ENCODE data around the gene DNAJA4.

The DNAJA4 gene

DNA sequence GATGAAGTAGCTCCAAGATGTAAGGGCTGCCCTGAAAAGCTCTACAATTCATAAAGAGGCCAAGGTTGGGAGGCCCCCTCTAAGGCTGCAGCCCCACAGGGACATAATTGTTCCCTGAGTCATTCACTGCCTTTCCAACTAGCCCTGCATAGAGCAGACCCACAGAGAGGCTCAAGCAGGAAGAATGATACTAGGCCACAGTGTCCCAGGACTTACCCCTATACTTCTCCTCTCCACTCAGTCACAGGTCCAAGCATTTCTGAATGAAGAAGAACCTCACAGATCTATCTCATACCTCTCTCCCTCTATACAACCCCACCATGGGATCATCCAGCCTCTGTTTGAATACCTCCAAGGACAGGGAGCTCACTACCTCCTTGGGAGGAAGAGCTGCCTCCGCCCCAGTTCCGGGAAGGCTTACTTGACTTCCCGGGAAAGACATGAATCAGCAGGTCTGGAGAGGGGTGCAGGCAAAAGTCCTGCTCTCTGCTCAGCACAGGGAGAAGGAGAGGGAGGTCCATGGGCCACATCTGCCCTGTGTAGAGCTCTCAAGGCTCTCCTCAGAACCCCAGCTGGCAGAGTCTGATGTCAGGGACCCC is 41.9 kb downstream of the DNAJA4 start:
- no peak for DNase-seq (ENCODE audit: extremely low read depth, low read depth)
- TF ChIP-seq, protein P1, sequence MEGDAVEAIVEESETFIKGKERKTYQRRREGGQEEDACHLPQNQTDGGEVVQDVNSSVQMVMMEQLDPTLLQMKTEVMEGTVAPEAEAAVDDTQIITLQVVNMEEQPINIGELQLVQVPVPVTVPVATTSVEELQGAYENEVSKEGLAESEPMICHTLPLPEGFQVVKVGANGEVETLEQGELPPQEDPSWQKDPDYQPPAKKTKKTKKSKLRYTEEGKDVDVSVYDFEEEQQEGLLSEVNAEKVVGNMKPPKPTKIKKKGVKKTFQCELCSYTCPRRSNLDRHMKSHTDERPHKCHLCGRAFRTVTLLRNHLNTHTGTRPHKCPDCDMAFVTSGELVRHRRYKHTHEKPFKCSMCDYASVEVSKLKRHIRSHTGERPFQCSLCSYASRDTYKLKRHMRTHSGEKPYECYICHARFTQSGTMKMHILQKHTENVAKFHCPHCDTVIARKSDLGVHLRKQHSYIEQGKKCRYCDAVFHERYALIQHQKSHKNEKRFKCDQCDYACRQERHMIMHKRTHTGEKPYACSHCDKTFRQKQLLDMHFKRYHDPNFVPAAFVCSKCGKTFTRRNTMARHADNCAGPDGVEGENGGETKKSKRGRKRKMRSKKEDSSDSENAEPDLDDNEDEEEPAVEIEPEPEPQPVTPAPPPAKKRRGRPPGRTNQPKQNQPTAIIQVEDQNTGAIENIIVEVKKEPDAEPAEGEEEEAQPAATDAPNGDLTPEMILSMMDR (IDR thresholded peaks at IDR 0.05; ENCODE audit: low read depth, low read length): no peak

DNA sequence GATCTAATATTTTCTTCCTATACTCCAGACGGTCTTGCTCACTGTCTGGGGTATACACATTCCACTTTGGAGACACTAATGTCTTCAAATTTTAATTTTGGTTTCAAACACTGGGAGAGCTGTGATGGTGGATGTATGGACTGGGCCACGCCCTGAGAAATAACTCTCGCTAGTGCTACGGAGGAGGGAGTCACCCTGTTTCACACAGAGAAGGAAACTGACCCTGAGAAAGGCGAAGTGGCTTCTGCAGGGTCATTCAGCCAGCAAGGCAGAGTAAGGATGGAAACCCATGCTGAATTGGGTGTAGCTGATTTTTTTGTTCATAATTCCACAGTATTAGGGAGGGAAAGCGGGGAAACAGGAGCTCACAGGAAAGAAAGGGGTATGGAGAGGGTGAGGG is 43.6 kb downstream of the DNAJA4 start:
- TF ChIP-seq, protein P1 (IDR thresholded peaks at IDR 0.05; ENCODE audit: low read depth, low read length): no peak
- DNase-seq (ENCODE audit: extremely low read depth, low read depth): no peak

DNA sequence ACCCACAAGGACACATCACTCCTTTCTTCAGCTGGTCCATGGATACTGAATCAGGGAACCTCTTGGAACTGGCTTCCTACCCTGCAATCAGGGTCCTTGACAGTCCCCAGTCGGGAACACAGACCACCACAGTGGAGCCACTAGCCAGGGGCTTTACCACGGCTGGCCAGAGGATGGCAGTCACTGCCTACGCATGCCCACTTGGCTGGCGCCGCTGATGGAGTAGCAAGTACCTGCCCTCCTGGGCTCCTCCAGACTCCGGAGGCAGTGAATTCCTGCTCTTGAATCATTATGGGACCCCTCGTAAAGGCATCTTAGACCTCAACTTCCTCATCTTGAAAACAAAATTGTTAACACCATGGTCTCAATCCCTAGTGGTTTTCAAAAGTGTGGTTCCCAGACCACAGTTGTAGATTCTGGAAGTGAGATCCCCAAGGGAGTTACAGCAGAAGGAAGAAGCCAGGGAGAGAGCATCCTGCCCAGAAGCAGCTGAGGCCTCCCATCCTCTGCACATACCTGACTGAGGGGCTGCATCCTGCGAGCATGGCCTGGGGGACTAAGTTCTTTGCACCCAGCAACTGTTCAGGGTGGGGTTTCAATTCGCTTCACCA is 44.2 kb downstream of the DNAJA4 start:
- TF ChIP-seq, protein P1 (IDR thresholded peaks at IDR 0.05; ENCODE audit: low read depth, low read length): peak; percentile 97
- peak; percentile 34 for DNase-seq (ENCODE audit: extremely low read depth, low read depth)

DNA sequence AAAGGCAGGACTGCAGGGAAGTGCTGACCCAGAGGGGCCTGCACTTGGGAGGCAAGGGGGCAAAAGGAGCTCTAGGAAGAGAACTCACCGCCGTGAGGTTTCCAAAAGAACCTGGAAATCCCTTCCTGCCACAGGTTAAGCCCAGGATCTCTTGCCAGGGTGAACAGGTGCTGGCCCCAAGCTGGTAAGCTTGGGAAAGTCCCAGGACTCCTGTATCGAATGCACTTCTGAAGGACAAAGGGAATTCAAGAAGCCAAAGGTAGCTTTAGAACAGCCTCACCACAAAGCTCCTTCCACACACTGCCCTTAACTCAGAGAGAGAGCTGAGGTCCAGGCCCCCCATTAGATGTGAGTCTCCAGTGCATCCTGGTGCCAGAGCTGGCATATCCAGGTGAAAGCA is 46.9 kb downstream of the DNAJA4 start:
- TF ChIP-seq, protein P1 (IDR thresholded peaks at IDR 0.05; ENCODE audit: low read depth, low read length): no peak
- no peak for DNase-seq (ENCODE audit: extremely low read depth, low read depth)

DNA sequence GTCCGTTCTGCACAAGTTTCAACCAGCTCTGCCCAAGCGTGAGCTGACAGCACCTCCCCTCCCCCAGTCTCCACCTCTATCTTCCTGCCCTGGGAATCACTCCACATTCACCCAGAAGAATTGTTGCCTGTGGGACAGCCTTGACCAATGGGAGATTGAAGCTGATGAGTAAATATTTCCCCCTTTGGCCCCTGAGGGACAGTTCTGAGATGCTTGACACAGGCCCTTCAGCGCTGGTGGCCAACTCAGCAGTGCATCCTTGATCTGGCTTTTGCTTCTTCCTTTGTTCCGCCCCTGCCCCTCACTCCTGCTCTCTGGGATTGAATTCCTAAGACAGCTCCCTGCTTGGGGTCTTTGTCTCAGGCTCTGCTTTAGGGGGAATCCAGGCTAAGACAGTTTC is 48.2 kb downstream of the DNAJA4 start:
- DNase-seq (ENCODE audit: extremely low read depth, low read depth): no peak
- TF ChIP-seq, protein P1 (IDR thresholded peaks at IDR 0.05; ENCODE audit: low read depth, low read length): no peak

DNA sequence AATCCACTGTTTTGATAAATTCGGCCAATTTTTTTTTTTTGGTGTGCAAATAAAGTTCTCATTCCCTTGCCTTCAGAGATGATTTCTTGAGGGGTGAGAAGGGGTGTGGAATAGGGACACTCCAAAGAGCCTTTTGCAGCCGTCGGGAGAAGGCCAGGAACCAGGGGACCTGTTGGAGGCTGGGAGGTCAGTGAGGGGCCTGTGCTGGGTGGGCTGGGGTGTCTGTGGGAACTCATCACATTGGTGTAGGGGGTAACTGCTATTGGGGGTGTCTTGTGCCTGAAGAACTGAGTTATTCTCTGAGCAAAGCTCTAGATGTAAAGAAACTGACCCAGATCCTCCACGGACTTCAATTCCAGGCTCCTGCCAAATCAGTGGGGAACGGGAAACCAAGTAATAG is 48.6 kb downstream of the DNAJA4 start:
- TF ChIP-seq, protein P1 (IDR thresholded peaks at IDR 0.05; ENCODE audit: low read depth, low read length): no peak
- no peak for DNase-seq (ENCODE audit: extremely low read depth, low read depth)

DNA sequence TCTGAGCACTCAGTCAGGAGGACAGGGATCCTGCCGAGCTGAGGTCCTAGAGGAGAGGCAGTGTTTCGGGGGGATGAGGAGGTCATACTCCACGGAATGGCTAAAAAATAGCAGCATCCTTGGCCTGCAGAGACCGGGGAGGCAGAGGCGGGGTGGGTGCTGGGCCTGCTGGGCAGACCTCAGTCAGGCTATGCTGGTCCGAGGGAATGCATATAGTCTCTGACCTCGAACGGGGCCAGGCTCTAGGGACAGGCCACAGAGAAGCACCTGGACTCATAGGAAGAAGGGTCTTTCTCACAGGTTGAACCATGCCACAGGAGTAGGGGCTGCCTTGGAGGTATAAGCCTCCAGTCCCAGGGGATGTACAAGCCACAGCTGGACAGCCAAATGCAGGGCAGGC is 49.0 kb downstream of the DNAJA4 start:
- TF ChIP-seq, protein P1 (IDR thresholded peaks at IDR 0.05; ENCODE audit: low read depth, low read length): no peak
- no peak for DNase-seq (ENCODE audit: extremely low read depth, low read depth)

Measured in AG09319 (cell line).